HL-60/S4 (cell line): ENCODE results near the gene EGR4.

Experiments
- in situ Hi-C: fragments of 300-500 bp; cut with MboI; formaldehyde crosslinking; loops from 2 replicates; pipeline ENCODE4 v1.14.3; 2022; ENCODE audit warnings: low sequenced_read_pairs

The EGR4 gene

GRCh38 chr2:73290049-73290839 is 3.1 kb downstream of the EGR4 start:
- in situ Hi-C loops = no loop called here

- in situ Hi-C loops = no loop called here
Observed at GRCh38 chr2:73289304-73289703, 4.0 kb downstream of the EGR4 start.

DNA sequence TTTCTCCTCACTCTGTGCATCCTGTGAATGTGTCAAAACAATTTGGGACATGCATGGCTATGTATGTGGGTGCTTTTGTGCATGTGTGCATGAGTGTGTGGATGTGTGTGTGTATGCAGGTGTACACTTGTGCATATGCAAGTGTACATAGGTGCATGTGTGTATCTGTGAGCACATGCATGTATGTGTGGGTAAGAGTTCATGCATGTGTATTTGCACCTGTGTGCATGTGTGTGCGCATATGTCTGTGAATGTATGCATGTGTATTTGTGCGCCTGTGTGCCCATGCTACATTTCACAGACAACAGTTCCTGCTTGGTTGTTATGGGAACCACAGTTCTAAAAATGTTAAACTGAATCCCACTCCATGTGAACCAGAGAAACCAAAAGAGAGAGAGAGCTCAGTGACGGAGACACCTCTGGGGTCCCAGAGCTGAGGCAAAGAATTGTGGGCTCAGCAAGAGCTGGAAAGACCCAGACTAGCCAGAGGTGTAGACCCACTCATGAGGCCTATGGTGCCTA is 7.2 kb downstream of the EGR4 start:
- in situ Hi-C loops = no loop called here

GRCh38 chr2:73285159-73285739 is 8.1 kb downstream of the EGR4 start:
- in situ Hi-C loops = no loop called here

DNA sequence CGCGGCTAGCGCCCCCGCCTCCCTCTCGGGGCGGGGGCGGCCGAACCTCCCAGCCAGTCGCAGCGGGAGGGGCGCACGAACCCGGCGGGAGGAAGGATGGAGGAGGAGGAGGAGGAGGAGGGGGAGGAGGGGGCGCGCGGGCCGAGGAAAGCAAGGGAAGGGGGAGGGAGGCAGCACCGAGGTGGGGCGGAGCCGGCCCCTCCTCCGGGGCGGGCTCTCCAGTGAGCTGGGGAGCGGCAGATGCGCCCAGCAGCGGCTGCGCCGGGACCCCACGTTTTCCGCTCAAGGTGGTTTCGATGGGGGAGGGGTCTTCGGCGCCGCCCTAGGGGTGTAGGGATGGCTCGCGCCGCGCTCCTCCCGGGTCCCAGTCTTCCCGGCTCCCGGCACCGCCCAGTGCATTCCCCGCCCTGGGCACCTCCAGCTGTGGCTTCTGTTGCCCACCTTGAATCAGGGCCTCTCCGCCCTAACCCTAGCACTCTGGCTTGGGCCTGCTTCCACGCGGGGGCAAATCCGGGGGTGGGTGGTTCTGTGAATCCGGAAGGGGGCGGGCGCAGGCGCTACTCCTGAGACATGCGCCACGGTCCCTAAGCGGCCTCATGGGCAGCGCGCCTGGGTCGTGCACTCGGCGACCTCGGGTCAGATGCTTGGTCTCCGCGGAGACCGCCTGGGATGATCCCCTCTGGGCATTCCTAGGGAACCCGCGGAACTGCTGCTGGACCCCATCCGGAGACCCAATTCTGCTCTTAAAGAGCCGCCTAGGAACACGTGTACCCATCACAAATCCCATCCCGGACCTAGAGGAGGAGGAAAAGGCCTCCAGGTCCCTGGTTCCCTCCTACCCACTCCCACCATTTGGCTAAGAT is 8.8 kb downstream of the EGR4 start, which contains the start of gene FBXO41:
Gene FBXO41 (minus strand): TSS at position 183 of the 863 bp plus-strand sequence. CDS start 14,848 bp downstream, outside the sequence.
- in situ Hi-C loops = no loop called here

GRCh38 chr2:73283545-73284295 is 9.6 kb downstream of the EGR4 start:
- in situ Hi-C loops = no loop called here

DNA sequence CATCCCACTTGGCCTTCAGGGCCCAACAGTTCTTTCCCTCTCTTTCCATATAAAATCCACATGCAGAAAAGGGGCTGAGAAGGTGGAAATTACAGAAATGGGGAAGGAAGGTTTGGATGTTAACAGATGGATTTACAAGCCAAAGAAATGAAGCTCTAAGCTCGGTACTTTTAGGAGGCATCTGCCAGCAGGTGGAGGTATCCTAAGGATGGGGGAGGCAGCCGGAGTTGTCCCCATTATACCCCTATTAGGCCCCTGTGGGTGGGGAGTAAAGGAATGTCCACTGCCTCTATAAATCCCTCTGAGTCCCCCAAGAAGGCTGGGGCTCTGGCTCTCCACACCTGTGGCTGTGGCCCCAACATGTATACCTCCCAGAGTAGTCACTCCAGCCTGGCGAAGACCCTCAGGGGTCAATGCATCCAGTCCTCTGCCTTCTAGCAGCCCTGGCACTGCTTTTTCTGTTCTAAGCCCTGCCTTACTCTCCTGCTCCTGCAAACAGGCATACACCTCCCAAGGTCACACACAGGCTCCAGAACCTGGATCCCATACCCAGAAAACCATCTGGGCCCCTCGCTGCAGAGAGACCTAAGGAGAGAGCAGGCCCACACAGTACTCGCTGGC is 10.3 kb downstream of the EGR4 start:
- in situ Hi-C loops = no loop called here

GRCh38 chr2:73281244-73281643 is 12.1 kb downstream of the EGR4 start:
- in situ Hi-C loops = no loop called here

DNA sequence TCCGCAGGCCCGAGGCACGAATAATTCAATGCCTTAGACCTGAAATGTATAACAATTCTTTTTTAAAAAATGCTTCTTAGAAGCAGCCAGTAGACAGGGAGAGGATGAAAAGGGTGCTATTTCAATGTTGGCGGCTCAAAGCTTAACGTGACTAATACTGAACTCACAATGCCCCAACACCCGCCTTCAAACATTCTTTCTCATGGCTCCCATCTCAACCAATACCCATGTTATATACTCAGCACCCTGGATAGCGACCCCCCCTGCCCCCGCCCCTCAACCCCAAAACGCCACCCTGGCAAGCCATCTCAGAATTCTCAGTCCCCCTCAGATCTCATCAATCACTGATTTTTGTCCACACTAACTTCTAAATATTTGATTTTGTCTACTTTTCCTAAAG is 13.5 kb downstream of the EGR4 start:
- in situ Hi-C loops = no loop called here

DNA sequence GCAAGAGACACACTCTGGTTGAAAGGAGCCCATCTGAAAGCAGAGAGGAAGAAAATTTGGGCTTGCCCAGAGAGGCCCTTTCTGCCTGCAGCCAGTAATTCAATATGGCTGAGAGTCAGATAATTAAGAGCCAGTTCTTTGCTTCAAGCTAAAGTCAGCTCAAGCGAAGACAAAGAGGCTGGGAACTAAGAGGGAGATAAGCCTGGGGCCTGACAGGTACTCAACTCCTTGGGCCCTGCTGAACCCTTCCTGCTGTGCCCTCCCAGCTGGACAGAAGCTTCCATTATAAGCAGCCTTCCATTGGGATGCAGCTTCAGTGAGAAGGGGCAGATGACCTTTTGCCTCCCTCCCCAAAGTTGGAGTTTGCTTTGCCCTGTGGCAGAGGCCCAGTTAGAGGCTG is 21.1 kb downstream of the EGR4 start:
- in situ Hi-C loops = no loop called here

GRCh38 chr2:73269686-73270465 is 23.5 kb downstream of the EGR4 start:
- in situ Hi-C loops = no loop called here

GRCh38 chr2:73268830-73269685 is 24.3 kb downstream of the EGR4 start:
- in situ Hi-C loops = no loop called here

GRCh38 chr2:73268366-73268829 is 24.9 kb downstream of the EGR4 start:
- in situ Hi-C loops = no loop called here

GRCh38 chr2:73267008-73267407 is 26.3 kb downstream of the EGR4 start:
- in situ Hi-C loops = no loop called here

DNA sequence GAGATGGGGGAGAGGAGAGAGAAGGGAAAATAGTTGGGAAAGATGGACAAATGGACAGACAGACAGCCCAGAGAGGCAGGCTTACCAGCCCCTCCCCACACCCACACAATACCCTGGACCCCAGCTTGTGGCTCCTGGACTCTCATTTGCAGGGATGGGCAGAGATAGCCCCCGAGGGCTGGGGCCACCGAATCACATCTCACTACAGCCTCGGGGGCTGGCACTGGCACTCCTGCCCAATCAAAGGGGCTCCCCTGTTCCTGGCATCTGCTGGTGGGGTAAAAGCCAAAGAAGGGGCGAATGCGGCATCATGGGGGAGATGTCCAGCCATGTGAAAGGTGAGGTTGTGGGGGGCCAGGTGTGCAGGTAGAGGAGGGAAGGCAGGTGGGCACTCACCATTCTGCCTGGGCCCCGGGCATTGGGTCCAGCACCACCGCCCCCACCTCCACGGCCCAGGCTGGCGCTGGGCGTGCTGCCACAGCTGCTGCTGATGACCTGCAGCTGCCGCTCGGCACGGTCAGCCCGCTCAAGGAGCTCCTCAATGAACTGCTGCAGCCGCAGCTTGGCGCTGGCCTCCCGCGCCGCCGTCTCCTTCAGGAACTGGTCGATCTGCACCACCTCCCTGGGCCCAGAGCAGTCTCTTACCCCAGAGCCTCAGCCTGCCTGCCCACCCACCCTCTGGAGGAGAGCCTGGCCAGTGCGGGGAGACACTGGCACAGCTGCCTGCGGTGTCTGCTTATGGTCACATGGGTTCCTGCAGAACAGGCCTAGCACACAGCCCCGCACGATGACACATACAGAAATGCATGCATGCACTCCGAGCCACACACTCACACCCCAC is 27.1 kb downstream of the EGR4 start:
- in situ Hi-C loops = no loop called here

GRCh38 chr2:73265298-73266060 is 27.9 kb downstream of the EGR4 start:
- in situ Hi-C loops = no loop called here

GRCh38 chr2:73264783-73265182 is 28.6 kb downstream of the EGR4 start:
- in situ Hi-C loops = no loop called here
